ENCODE measurements around the gene AKAP9. TPM values are rescaled to one million over a fixed set of nuclear protein-coding genes. Genes with fewer than 3 reads are reported as not detected.
"Not testable (repeated sequence)": the region's sequence is repeated elsewhere in the genome, so short reads cannot be mapped to it uniquely, and the experiment has no call there.

AKAP9 gene
- total RNA-seq, 2 donors from 2014 or later = 57.0 to 61.9 TPM

DNA sequence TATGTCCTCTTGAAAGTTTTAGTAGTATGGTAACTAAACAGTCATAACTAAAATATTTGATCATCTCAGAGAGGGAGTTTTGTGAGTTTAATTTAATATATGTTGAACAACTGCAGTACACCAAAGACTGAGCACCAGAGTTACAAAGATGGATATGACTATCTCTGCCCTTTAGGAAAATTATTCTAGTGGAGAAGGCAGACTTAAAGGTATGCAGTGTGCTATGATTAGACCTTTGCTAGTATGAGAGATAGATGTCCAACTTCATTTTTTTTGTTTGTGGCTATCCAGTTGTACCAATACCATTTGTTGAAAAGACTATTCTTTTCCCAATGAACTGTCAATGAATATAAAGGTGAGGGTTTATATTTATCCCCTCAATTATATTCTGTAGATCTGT is 33.4 kb downstream of the AKAP9 start:
- Histone ChIP-seq H3K4me3 (ENCODE audit: low read length) (no peak overlapping the region), H3K9me3 (ENCODE audit: control insufficient read depth, low read length) (no peaks in the 10 kb centered on the region), H3K9ac (ENCODE audit: extremely low read depth, low read length, poor library complexity, severe bottlenecking) (no peak overlapping the region), H3K4me1 (ENCODE audit: control insufficient read depth, insufficient read depth, low read length) (no peaks in the 10 kb centered on the region), H3K27ac (ENCODE audit: low read depth, low read length) (no peak overlapping the region), H3K36me3 (ENCODE audit: control insufficient read depth, insufficient read depth, low read length) (peaks cover 40% of the 10 kb centered on the region), H3K27me3 (ENCODE audit: control insufficient read depth, insufficient read depth, low read length, poor library complexity, severe bottlenecking) (no peaks in the 10 kb centered on the region)
- Mint-ChIP-seq H3K27me3 (ENCODE audit: insufficient read depth) (no peaks in the 10 kb centered on the region), H3K4me3 (no peak overlapping the region), H3K4me1 (peaks cover 9% of the 10 kb centered on the region), H3K36me3 (ENCODE audit: low read depth) (peaks cover 18% of the 10 kb centered on the region), H3K27ac (no peak overlapping the region), H3K9me3 (no peaks in the 10 kb centered on the region)
- DNase-seq = no peak
- TF ChIP-seq, protein P1, sequence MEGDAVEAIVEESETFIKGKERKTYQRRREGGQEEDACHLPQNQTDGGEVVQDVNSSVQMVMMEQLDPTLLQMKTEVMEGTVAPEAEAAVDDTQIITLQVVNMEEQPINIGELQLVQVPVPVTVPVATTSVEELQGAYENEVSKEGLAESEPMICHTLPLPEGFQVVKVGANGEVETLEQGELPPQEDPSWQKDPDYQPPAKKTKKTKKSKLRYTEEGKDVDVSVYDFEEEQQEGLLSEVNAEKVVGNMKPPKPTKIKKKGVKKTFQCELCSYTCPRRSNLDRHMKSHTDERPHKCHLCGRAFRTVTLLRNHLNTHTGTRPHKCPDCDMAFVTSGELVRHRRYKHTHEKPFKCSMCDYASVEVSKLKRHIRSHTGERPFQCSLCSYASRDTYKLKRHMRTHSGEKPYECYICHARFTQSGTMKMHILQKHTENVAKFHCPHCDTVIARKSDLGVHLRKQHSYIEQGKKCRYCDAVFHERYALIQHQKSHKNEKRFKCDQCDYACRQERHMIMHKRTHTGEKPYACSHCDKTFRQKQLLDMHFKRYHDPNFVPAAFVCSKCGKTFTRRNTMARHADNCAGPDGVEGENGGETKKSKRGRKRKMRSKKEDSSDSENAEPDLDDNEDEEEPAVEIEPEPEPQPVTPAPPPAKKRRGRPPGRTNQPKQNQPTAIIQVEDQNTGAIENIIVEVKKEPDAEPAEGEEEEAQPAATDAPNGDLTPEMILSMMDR (conservative IDR thresholded peaks at IDR 0.05) = no peak

DNA sequence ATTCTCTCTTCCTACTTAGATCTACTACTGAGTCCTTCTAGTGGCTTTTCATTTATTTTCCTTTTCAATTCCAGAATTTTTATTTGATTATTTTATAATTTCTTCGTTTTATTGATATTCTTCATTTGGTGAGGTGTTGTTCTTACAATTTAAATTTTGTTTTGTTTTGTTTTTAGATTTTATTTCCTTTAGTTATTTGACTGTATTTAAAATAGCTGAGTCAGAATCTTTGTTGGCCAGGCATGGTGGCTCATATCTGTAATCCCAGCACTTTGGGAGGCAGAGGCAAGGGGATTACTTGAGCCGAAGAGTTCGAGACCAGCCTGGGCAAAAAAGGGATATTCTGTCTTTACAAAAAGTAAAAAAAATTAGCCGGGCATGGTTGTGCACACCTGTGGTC is 36.1 kb downstream of the AKAP9 start:
- Histone ChIP-seq H3K9ac (ENCODE audit: extremely low read depth, low read length, poor library complexity, severe bottlenecking) (no peak overlapping the region), H3K9me3 (ENCODE audit: control insufficient read depth, low read length) (peaks cover 2% of the 10 kb centered on the region), H3K4me3 (ENCODE audit: low read length) (no peak overlapping the region), H3K27ac (ENCODE audit: low read depth, low read length) (no peak overlapping the region), H3K4me1 (ENCODE audit: control insufficient read depth, insufficient read depth, low read length) (no peaks in the 10 kb centered on the region), H3K36me3 (ENCODE audit: control insufficient read depth, insufficient read depth, low read length) (peaks cover 53% of the 10 kb centered on the region), H3K27me3 (ENCODE audit: control insufficient read depth, insufficient read depth, low read length, poor library complexity, severe bottlenecking) (no peaks in the 10 kb centered on the region)
- no peak overlapping the region for H3K27ac Mint-ChIP-seq
- H3K27me3 Mint-ChIP-seq (ENCODE audit: insufficient read depth) = no peaks in the 10 kb centered on the region
- TF ChIP-seq, protein P1 (conservative IDR thresholded peaks at IDR 0.05) = no peak
- no peak for DNase-seq
- H3K4me1 Mint-ChIP-seq = no peaks in the 10 kb centered on the region
- no peak overlapping the region for H3K4me3 Mint-ChIP-seq
- peaks cover under 1% of the 10 kb centered on the region for H3K9me3 Mint-ChIP-seq
- WGBS, 2 experiments (ENCODE audit: insufficient coverage in 1 of 2, insufficient read length in 1 of 2) = 93 to 98% methylated on average over 3 of the region's 4 CpGs
- peaks cover 23% of the 10 kb centered on the region for H3K36me3 Mint-ChIP-seq (ENCODE audit: low read depth)

DNA sequence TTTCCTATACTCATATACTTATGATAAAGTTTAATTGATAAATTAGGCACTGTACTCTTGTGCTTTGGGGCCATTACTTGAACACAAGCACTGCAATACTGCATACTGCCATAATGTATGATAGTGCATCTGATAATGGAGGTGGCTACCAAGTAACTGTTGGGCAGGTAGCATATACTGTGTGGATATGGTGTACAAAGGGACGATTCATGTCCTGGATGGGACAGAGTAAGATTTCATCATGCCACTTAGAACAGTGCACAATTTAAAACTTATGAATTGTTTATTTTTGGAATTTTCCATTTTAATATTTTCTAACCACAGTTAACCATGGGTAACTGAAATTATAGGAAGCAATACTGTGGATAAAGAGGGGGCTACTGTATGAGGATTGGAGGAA is 38.9 kb downstream of the AKAP9 start:
- no peak overlapping the region for H3K27ac ChIP-seq (ENCODE audit: low read depth, low read length)
- H3K27me3 ChIP-seq (ENCODE audit: control insufficient read depth, insufficient read depth, low read length, poor library complexity, severe bottlenecking) = no peaks in the 10 kb centered on the region
- Mint-ChIP-seq H3K4me3 (no peak overlapping the region), H3K36me3 (ENCODE audit: low read depth) (peaks cover 40% of the 10 kb centered on the region), H3K27ac (no peak overlapping the region), H3K27me3 (ENCODE audit: insufficient read depth) (no peaks in the 10 kb centered on the region), H3K9me3 (peaks cover 19% of the 10 kb centered on the region), H3K4me1 (no peaks in the 10 kb centered on the region)
- peaks cover 6% of the 10 kb centered on the region for H3K9me3 ChIP-seq (ENCODE audit: control insufficient read depth, low read length)
- no peak overlapping the region for H3K4me3 ChIP-seq (ENCODE audit: low read length)
- TF ChIP-seq, protein P1 (conservative IDR thresholded peaks at IDR 0.05) = no peak
- WGBS, 2 experiments (ENCODE audit: insufficient coverage in 1 of 2, insufficient read length in 1 of 2) = 100% methylated on average over 1 of the region's 1 CpG; no CpG with 5 or more reads in 1 of the 2 experiments
- no peak for DNase-seq
- H3K4me1 ChIP-seq (ENCODE audit: control insufficient read depth, insufficient read depth, low read length) = no peaks in the 10 kb centered on the region
- no peak overlapping the region for H3K9ac ChIP-seq (ENCODE audit: extremely low read depth, low read length, poor library complexity, severe bottlenecking)
- H3K36me3 ChIP-seq (ENCODE audit: control insufficient read depth, insufficient read depth, low read length) = peaks cover 50% of the 10 kb centered on the region

DNA sequence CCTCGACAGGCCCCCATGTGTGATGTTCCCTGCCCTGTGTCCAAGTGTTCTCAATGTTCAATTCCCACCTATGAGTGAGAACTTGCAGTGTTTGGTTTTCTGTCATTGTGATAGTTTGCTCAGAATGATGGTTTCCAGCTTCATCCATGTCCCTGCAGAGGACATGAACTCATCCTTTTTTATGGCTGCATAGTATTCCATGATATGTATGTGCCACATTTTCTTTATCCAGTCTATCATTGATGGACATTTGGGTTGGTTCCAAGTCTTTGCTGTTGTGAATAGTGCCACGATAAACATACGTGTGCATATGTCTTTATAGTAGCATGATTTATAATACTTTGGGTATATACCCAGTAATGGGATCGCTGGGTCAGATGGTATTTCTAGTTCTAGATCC is 41.7 kb downstream of the AKAP9 start:
- H3K4me3 Mint-ChIP-seq; H3K4me1 Mint-ChIP-seq; H3K4me3 ChIP-seq (ENCODE audit: low read length); H3K27ac ChIP-seq (ENCODE audit: low read depth, low read length); H3K9ac ChIP-seq (ENCODE audit: extremely low read depth, low read length, poor library complexity, severe bottlenecking); H3K27ac Mint-ChIP-seq; H3K27me3 Mint-ChIP-seq (ENCODE audit: insufficient read depth); H3K9me3 ChIP-seq (ENCODE audit: control insufficient read depth, low read length); H3K4me1 ChIP-seq (ENCODE audit: control insufficient read depth, insufficient read depth, low read length); H3K27me3 ChIP-seq (ENCODE audit: control insufficient read depth, insufficient read depth, low read length, poor library complexity, severe bottlenecking); DNase-seq: not testable (repeated sequence)
- WGBS, 2 experiments (ENCODE audit: insufficient coverage in 1 of 2, insufficient read length in 1 of 2) = 96% methylated on average over 4 of the region's 4 CpGs; no CpG with 5 or more reads in 1 of the 2 experiments
- peaks cover 19% of the 10 kb centered on the region for H3K9me3 Mint-ChIP-seq
- peaks cover 29% of the 10 kb centered on the region for H3K36me3 ChIP-seq (ENCODE audit: control insufficient read depth, insufficient read depth, low read length)
- H3K36me3 Mint-ChIP-seq (ENCODE audit: low read depth) = peaks cover 52% of the 10 kb centered on the region
